Activated gamma-delta T cell treated with anti-CD3 and anti-CD28 coated beads, Interleukin-2, amount 50 U/mL, for 16 hours (primary cell): ENCODE data around the gene RPL13A.

Experiments
- DNase-seq: peaks from one replicate; pipeline ENCODE4 v3.0.0-alpha.2; 2020; ENCODE audit warnings: low read depth

RPL13A gene

DNA sequence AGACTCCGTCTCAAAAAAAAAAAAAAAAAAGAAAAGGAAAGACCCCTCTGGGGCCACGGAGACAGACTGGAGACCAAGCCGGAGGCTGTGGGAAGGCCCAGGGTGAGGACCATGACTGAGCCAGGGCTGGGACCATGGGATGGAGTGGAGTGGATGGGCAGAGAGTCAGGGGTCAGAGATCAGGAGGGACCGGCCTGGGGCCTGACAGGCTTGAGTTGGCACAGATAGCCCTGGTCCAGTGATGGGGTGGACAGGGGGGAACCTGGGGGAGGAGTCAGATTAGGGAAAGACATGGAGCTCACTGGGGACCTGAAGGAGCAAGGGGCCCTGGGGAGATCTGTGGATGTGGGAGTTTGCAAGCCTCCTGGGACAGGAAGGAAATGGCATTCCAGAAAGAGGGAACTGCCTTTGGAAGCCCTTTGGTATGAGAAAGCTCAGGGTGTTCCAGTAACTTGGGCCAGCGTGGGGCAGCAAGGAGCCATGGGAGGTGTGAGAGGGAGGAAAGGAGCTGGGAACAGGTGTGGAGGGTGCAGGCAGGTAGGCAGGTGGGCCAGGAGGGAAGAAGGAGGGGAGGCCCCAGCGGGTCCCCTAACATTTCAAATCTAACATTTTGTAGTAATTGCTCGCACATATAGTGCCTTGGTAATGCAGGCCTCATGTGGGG, 6.3 kb upstream of the RPL13A start:
- DNase-seq, result no peak

DNA sequence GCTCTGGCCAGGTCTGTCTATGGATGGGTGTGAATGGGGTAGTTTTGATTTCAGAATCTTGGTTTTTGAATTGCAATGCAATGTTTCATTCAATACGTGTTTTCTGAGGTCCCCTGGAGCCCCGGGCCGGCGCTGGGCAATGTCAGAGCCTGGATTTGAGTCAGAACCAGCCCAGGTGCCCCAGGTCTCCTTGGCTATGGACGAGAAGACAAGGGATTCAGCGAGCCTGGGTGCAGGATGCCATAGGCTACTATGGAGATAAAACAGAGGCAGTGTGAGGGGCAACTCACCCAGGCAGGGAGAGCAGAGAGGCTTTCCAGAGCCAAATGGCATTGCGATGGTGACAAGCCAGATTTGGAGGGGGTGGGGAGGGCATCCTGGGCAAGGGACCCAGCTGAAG, 1.2 kb upstream of the RPL13A start:
- no peak for DNase-seq

DNA sequence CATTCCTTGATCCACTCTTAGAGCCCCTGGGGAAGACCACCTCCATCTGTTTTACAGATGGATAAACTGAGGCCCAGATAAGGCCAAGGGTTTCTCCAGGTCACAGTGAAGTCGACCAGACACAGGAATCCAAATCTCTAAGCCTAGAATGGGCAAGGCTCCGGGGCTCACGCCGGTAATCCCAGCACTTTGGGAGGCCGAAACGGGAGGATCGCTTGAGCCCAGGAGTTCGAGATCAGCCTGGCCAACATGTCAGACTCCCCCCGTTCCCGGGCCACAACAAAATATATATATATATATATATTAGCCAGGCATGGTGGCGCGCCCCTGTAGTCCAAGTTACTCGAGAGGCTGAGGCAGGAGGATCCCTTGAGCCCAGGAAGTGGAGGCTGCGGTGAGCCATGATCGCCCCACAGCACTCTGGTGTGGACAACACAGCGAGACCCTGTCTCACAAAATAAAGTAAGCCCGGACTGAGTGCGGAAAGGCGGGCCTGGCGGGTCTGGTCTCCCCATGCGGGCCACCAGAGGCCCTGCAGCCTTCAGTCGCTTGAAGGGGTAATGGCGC, 615 bp upstream of the RPL13A start:
- no peak for DNase-seq

DNA sequence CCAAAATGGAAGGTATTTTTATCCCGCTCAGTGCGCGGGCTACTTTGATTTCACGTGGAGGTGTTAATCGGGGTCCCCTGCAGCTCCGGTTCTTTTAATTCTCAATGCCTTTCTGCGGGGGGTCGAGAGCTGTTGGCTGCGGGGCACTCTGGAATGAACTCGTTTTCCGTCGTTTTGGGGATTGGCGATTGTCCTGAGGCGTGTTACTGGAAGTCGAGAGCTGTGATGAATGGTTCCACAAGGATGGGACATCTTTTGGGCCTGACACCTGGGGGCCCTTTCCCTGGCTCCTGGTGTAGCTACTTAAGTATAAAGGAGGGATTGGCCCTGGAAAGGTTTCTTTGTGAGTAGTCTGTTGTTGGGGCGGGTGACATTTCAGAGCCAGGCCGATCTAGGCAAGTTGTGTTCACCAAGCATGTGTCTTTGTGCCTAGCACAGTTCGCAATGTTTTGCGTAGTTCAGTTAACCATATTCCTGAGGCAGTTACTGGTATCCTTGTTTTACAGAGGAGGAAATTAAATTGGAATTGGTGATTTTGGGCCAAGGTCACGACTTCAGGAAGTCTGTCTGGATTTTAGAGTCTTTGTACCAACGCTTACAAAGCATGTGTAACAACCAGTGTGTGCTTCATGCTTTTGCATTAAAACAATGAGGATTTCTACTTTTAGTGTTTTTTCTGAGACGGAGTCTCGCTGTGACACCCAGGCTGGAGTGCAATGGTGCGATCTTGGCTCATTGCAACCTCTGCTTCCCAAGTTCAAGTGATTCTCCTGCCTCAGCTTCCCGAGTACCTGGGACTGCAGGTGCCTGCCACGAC, 846 bp downstream of the RPL13A start:
- DNase-seq, result no peak

DNA sequence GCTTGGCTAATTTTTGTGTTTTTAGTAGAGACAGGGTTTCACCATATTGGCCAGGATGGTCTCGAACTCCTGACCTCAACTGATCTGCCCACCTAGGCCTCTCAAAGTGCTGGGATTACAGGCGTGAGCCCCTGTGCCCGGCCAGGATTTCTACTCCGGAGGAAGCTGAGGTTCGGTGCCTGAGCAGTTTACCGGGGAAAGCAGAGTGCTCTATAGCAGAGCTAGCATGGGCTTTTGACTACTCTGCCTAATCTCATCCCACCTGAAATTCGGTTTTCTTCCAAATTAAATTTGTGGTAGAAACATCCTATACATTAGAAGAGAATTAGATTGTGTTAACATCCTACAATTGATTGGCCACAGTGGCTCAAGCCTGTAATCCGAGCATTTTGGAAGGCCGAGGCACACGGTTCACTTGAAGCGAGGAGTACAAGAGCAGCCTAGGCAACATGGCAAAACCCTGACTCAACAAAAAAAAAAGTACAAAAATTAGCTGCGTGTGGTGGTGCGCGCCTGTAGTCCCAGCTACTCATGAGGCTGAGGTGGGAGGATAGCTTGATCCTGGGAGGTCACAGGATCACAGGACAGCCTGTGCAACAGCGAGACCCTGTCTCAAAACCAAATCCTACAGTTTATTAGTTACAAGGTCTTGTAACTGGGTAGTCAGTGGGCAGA, 1.6 kb downstream of the RPL13A start:
- no peak for DNase-seq

DNA sequence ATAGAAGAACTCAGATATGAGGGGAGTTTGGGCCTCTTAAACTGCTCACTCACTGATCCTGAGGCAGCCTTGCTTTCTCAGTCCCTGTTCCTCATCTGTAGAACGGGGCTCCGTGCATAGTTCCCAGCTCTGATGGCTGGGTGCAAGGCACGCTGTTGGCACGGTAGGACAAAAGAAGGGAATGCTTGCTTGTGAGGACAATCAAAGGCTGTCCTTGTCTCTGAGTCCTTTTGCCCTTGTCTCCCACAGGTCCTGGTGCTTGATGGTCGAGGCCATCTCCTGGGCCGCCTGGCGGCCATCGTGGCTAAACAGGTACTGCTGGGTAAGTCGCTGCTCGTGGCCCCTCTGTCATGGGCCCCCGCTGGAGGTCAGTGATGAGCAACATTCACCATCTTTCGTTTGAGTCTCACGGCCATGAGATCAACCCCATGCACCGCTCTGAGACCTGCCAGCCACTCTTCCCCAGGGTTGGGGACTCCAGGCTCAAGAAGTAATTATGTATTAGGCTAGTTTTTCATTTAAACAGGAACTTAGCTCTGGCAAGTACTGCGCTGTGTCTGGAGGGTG, 2.3 kb downstream of the RPL13A start:
- DNase-seq, result no peak

DNA sequence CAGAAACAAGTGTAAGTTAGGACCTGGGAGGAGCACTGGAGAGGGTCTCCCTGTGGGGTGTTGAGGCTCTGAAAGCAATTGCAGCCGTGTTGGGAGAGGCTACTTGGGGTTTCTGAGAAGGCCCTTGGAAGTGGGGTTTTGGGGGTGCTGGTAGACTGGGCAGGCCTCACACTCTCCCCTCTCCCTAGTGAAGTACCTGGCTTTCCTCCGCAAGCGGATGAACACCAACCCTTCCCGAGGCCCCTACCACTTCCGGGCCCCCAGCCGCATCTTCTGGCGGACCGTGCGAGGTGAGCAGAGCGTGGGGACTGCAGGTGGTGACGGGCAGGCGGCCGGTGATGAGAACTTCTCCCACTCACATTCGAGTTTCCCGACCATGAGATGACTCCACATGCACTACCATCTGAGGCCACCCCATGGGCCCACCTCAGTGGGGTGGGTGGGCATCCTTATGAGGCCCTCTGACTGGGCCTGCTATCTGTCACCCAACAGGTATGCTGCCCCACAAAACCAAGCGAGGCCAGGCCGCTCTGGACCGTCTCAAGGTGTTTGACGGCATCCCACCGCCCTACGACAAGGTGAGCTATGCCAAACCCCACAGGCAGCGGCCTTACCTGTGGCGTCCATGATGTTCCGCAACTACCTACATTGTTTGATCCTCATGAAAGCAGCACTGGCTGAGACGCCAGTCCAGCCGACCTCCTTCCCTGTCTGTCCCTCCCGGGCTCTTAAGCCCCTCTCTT, 3.0 kb downstream of the RPL13A start:
- no peak for DNase-seq

- no peak for DNase-seq
Measured at GRCh38 chr19:49491030-49491803, 3.8 kb downstream of the RPL13A start.

DNA sequence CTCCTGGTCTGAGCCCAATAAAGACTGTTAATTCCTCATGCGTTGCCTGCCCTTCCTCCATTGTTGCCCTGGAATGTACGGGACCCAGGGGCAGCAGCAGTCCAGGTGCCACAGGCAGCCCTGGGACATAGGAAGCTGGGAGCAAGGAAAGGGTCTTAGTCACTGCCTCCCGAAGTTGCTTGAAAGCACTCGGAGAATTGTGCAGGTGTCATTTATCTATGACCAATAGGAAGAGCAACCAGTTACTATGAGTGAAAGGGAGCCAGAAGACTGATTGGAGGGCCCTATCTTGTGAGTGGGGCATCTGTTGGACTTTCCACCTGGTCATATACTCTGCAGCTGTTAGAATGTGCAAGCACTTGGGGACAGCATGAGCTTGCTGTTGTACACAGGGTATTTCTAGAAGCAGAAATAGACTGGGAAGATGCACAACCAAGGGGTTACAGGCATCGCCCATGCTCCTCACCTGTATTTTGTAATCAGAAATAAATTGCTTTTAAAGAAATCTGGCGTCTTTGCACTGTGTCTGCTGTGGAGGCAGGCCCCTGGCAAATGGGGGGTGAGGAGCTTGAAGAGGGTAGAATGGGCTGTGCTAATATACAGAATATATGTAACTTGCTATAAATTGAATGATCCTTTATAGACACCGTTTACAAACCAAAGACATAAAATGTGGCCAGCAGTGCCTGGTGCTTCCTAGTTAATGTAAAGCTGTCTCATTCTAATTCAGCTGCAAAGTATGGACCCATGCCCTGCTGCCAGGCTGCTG, 4.6 kb downstream of the RPL13A start:
- no peak for DNase-seq

GRCh38 chr19:49492573-49493405, 5.4 kb downstream of the RPL13A start:
- no peak for DNase-seq

- no peak for DNase-seq
Measured at GRCh38 chr19:49496574-49497008, 9.2 kb downstream of the RPL13A start.

DNA sequence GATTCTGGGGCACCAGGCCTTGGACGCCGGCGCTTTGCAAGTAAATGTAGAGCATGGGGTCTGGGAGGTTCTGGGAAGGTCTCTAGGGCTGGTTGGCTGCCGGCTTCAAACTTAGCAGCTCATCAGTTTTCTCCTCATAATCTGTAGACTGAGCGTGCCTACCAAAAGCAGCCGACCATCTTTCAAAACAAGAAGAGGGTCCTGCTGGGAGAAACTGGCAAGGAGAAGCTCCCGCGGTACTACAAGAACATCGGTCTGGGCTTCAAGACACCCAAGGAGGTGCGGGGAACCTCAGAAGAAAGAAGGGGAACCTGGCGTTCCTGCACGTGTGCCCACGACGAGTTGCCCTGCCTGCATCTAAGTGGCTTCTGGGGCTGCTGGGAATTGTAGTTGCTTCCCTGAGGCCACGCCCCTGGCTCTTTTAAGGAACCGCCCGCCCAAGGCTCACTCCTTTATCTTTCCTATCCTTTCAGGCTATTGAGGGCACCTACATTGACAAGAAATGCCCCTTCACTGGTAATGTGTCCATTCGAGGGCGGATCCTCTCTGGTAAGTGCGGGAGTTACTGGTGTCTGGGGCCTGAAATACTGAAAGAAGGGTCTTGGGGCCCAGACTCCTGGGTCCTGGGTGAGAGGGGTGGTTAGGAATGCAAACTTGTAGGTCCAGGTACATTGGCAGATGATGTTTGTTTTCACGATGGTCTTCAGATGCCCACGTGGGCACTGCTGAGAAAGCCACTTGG, 9.8 kb downstream of the RPL13A start:
- DNase-seq, result peak; percentile 41

- no peak for DNase-seq
Measured at GRCh38 chr19:49497789-49498103, 10.3 kb downstream of the RPL13A start.

- DNase-seq, result no peak
Measured at GRCh38 chr19:49498475-49498874, 11.1 kb downstream of the RPL13A start.

DNA sequence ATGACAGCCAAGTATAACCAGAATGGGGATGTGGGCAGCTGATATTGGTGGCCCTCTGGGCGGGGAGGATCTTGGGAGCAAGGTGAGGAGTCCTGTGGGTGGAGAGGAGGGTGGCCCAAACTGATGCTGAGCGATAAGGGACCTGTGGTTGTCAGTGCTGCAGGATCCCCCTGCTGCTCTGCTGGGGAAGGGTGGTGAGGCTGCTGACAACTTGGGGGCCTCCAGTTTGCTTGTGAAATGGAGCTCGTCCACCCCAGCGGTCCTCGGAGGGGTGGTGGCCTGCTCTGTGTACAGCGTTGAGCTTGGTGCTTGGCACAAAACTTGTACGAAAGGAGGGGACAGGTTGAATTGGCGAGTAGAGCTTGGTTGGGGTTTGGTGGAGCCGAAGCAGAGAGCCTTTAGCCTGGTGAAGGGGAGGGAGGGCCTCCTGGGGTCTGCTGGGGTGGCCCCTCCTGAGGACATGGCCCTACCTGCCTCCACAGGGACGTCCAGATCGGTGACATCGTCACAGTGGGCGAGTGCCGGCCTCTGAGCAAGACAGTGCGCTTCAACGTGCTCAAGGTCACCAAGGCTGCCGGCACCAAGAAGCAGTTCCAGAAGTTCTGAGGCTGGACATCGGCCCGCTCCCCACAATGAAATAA, 11.7 kb downstream of the RPL13A start:
- DNase-seq, result no peak

GRCh38 chr19:49502866-49503581, 15.6 kb downstream of the RPL13A start:
- DNase-seq, result no peak

GRCh38 chr19:49503582-49503962, 16.2 kb downstream of the RPL13A start:
- DNase-seq, result no peak
